ENCODE measurements around the gene SCAMP2.

The SCAMP2 gene

DNA sequence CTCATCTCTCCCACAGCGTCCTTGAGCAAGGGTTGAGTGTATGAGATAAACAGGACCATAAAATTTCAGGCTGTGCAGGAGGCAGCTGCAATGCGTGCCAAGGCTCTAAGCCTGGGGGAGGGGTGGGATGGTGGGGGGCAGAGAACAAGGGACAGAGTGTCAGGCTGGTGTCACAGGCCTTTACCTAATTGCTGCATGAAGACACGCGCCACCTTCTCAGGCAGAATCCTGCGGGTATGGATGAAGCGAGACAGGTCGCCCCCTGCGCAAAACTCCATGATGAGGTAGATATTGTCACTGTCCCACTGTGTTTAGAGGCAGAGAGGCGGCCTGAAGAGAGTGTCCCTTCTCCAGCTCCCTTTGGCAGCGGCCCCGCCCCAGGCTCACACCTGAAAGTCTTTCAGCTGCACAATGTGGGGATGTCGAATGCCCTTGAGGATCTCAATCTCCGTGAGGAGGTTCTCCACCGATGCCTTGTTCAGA lies 31.2 kb downstream of the SCAMP2 start:
- no peak for TF ChIP-seq ZNF384 (IDR thresholded peaks at IDR 0.05)
- no peak for TF ChIP-seq HDGF (IDR thresholded peaks at IDR 0.05; ENCODE audit: borderline replicate concordance)
- no peak for TF ChIP-seq SP1 (IDR thresholded peaks at IDR 0.05)
- no peak for TF ChIP-seq FOXM1 (IDR thresholded peaks at IDR 0.05; ENCODE audit: borderline replicate concordance)
- TF ChIP-seq LEF1 (IDR thresholded peaks at IDR 0.05; ENCODE audit: borderline replicate concordance): no peak
- TF ChIP-seq L3MBTL2 (conservative IDR thresholded peaks at IDR 0.05): no peak
- TF ChIP-seq SUZ12 (IDR thresholded peaks at IDR 0.05): no peak
- no peak for TF ChIP-seq BHLHE40 (IDR thresholded peaks at IDR 0.05; ENCODE audit: borderline replicate concordance)
- no peak for TF ChIP-seq FOXA1 (IDR thresholded peaks at IDR 0.05)
- TF ChIP-seq, protein P1, sequence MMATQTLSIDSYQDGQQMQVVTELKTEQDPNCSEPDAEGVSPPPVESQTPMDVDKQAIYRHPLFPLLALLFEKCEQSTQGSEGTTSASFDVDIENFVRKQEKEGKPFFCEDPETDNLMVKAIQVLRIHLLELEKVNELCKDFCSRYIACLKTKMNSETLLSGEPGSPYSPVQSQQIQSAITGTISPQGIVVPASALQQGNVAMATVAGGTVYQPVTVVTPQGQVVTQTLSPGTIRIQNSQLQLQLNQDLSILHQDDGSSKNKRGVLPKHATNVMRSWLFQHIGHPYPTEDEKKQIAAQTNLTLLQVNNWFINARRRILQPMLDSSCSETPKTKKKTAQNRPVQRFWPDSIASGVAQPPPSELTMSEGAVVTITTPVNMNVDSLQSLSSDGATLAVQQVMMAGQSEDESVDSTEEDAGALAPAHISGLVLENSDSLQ (IDR thresholded peaks at IDR 0.05): no peak
- no peak for TF ChIP-seq ELF4 (IDR thresholded peaks at IDR 0.05)
- no peak for TF ChIP-seq TARDBP (IDR thresholded peaks at IDR 0.05)
- TF ChIP-seq CTBP1 (IDR thresholded peaks at IDR 0.05; ENCODE audit: borderline replicate concordance): no peak
- TF ChIP-seq NFRKB (IDR thresholded peaks at IDR 0.05): no peak
- no peak for TF ChIP-seq FOXK2 (IDR thresholded peaks at IDR 0.05)
- no peak for TF ChIP-seq ARNT (IDR thresholded peaks at IDR 0.05)
- CTCF ChIA-PET: interaction anchor here (0.6 to 1.8 kb wide), 4 partner anchors 37 to 110 kb away, joined by 3 to 8 read pairs (median 3); no protein-coding TSS in a partner anchor
- POLR2A ChIA-PET: interaction anchor here (0.6 to 4.4 kb wide), 17 partner anchors 10 to 115 kb away, joined by 3 to 25 read pairs (median 4); partner anchors contain the start of genes FAM219B, MPI and RPP25

DNA sequence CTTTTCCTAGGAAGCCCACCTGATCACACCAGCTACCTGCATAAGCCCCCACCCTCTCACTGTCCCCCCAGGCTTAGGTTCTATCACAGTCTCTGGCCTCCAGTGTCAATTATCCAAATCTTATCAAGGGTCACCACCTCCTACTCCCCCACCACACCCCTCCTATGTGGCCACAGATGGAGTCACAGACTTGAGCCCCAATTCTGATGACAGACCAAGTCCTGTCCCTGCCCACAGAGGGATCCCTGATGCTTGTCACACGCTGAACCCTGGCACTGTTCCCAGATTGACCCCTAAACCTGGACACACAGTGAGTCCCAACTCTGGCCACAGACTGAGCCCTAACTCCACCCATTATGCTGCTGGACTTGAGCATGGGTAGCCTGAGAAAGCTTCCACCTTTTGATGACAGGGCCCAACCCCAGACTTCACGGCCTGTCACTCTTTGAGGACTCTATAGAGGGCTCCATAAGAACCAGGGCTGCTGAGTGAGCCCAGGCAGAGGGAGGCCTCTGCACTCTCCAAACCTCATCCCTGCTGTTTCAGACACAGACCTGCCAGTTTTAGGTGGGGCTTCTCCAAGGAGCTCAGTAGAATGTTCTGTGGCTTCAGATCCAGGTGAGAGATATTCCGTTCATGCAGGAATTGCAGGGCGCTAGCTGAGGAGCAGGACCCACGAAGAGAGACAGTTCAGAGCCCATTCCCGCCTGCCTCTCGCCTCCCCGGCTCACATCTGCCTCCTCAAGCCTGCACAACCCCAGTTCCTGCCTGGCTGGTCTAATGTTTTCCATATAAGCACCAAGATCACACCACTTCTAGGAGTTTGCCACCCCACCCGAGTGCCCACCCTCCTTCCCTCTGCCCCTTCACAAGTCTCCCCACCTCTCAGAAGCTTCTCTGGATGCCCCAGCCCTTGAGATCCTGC lies 32.1 kb downstream of the SCAMP2 start:
- DNase-seq (ENCODE audit: extremely low spot score): no peak
- no peak for TF ChIP-seq BHLHE40 (IDR thresholded peaks at IDR 0.05; ENCODE audit: borderline replicate concordance)
- TF ChIP-seq HDGF (IDR thresholded peaks at IDR 0.05; ENCODE audit: borderline replicate concordance): no peak
- TF ChIP-seq TARDBP (IDR thresholded peaks at IDR 0.05): no peak
- TF ChIP-seq ELF4 (IDR thresholded peaks at IDR 0.05): no peak
- TF ChIP-seq CTBP1 (IDR thresholded peaks at IDR 0.05; ENCODE audit: borderline replicate concordance): no peak
- TF ChIP-seq SP1 (IDR thresholded peaks at IDR 0.05): no peak
- TF ChIP-seq, protein P1 (IDR thresholded peaks at IDR 0.05): no peak
- no peak for TF ChIP-seq FOXK2 (IDR thresholded peaks at IDR 0.05)
- no peak for TF ChIP-seq ARNT (IDR thresholded peaks at IDR 0.05)
- no peak for TF ChIP-seq NFRKB (IDR thresholded peaks at IDR 0.05)
- TF ChIP-seq ZNF384 (IDR thresholded peaks at IDR 0.05): no peak
- no peak for TF ChIP-seq LEF1 (IDR thresholded peaks at IDR 0.05; ENCODE audit: borderline replicate concordance)
- no peak for TF ChIP-seq FOXA1 (IDR thresholded peaks at IDR 0.05)
- TF ChIP-seq L3MBTL2 (conservative IDR thresholded peaks at IDR 0.05): no peak
- TF ChIP-seq SUZ12 (IDR thresholded peaks at IDR 0.05): no peak
- POLR2A ChIA-PET: interaction anchor here (0.5 to 4.4 kb wide), 4 partner anchors 29 to 139 kb away, joined by 3 to 25 read pairs (median 6); partner anchors contain the start of gene FAM219B
- CTCF ChIA-PET: interaction anchor here (0.6 to 1.0 kb wide), 3 partner anchors 38 to 109 kb away, joined by 3 to 6 read pairs (median 3); no protein-coding TSS in a partner anchor

More for the DNA sequence above, 31.2 kb downstream of the SCAMP2 start:
- DNase-seq (ENCODE audit: extremely low spot score): no peak

DNA sequence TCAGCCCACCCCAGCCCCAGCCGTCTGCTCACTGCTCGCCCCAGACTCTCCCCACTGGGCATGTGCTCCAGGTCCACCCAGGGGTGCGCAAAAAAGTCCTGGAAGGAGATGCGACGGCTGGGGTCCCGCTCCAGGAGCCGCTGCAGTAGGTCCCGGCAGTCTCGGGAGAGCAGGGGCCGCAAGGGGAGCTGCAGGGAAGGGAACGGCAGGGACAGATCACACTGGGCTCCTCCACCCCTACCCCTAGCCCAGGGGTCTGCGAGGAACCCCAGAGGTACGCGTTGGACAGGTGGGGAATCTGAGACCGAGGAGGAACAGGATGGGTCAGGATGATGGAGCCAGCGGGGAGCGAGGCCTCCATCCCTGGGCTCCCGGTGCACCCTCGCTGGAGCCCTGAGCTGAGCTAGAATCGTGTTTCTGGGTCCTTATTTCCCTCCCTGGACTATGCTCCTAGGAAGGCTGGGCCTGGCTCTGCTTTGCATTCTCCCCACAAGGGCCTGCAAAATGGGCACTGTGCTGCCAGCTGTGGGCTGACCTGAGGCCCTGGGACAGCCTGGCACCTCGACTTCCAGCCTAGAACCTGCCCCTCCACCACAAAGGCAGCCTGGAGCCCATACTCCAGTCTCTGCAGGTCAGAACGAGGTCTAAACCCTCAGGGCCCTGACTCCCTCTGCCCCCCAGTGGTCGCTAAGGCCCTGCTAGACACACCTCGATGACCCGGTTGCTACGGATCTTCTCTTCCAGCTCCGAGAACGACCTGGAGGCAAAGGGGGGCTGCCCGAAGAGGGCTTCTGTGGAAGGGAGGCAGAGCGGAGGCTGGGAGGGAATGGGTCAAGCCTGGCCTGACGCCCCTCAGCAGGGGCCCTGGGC lies 33.4 kb downstream of the SCAMP2 start:
- CTCF ChIA-PET: interaction anchor here (0.6 to 1.3 kb wide), 3 partner anchors 62 to 208 kb away, joined by 3 to 6 read pairs (median 4); no protein-coding TSS in a partner anchor
- TF ChIP-seq FOXM1 (IDR thresholded peaks at IDR 0.05; ENCODE audit: borderline replicate concordance): no peak
- TF ChIP-seq L3MBTL2 (conservative IDR thresholded peaks at IDR 0.05): no peak
- TF ChIP-seq, protein P1 (IDR thresholded peaks at IDR 0.05): no peak
- no peak for TF ChIP-seq ELF4 (IDR thresholded peaks at IDR 0.05)
- TF ChIP-seq LEF1 (IDR thresholded peaks at IDR 0.05; ENCODE audit: borderline replicate concordance): no peak
- no peak for TF ChIP-seq FOXA1 (IDR thresholded peaks at IDR 0.05)
- TF ChIP-seq CTBP1 (IDR thresholded peaks at IDR 0.05; ENCODE audit: borderline replicate concordance): no peak
- no peak for TF ChIP-seq SUZ12 (IDR thresholded peaks at IDR 0.05)
- TF ChIP-seq ARNT (IDR thresholded peaks at IDR 0.05): no peak
- no peak for TF ChIP-seq NFRKB (IDR thresholded peaks at IDR 0.05)
- TF ChIP-seq HDGF (IDR thresholded peaks at IDR 0.05; ENCODE audit: borderline replicate concordance): no peak
- TF ChIP-seq ZNF384 (IDR thresholded peaks at IDR 0.05): no peak
- no peak for TF ChIP-seq FOXK2 (IDR thresholded peaks at IDR 0.05)
- TF ChIP-seq SP1 (IDR thresholded peaks at IDR 0.05): no peak
- TF ChIP-seq TARDBP (IDR thresholded peaks at IDR 0.05): no peak
- TF ChIP-seq BHLHE40 (IDR thresholded peaks at IDR 0.05; ENCODE audit: borderline replicate concordance): no peak
- no peak for DNase-seq (ENCODE audit: extremely low spot score)
- POLR2A ChIA-PET: interaction anchor here (0.9 to 4.4 kb wide), 3 partner anchors 50 to 99 kb away, joined by 3 to 25 read pairs (median 4); partner anchors contain the start of genes COX5A, FAM219B and MPI

DNA sequence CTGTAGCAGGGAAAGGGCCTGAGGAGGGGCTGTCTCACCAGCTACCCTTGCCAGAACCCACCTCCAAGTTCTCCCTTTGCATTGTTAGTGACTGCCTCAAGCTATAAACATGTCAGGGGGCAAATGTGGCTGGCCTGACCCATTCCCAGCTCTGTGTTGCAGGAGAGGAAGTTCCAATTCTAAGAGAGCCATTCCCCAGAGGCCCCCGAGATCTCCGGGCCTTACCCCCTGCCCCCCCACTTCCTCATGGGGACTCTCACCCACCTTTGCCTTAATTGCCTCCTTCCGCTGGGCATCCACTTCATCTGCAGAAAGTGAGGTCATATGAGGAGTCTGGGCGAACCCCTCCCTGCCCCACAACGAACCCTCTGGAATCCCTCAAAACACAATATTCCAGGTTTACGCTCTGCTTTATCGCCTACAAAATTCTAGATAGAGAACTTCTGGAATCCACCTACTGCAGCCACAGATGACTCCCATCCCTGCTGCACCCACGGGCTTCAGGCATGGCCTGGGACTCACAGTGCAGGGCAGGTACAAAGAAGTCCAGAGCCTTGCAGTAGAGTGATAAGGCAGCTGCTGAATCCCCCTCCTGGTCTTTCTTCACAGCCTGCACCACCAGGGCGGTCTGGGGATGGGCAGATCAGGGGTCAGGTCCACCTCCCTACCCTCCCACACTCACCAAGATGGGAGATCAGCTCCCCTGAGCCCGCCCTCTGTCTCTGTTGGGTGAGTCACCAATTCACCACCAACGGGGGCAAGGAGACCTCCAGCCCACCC lies 34.2 kb downstream of the SCAMP2 start:
- ChIA-PET POLR2A (interaction anchor here (0.9 kb wide), 1 partner anchor 51 kb away, joined by 5 read pairs; the partner anchor contains the start of gene MPI), CTCF (interaction anchor here (1.0 to 1.3 kb wide), 3 partner anchors 63 to 207 kb away, joined by 3 to 7 read pairs (median 4); no protein-coding TSS in a partner anchor)
- TF ChIP-seq SUZ12 (IDR thresholded peaks at IDR 0.05) (no peak), BHLHE40 (IDR thresholded peaks at IDR 0.05; ENCODE audit: borderline replicate concordance) (no peak), ARNT (IDR thresholded peaks at IDR 0.05) (no peak), FOXA1 (IDR thresholded peaks at IDR 0.05) (no peak), NFRKB (IDR thresholded peaks at IDR 0.05) (no peak), LEF1 (IDR thresholded peaks at IDR 0.05; ENCODE audit: borderline replicate concordance) (no peak), ZNF384 (IDR thresholded peaks at IDR 0.05) (no peak), FOXM1 (IDR thresholded peaks at IDR 0.05; ENCODE audit: borderline replicate concordance) (no peak), TARDBP (IDR thresholded peaks at IDR 0.05) (no peak), L3MBTL2 (conservative IDR thresholded peaks at IDR 0.05) (no peak), CTBP1 (IDR thresholded peaks at IDR 0.05; ENCODE audit: borderline replicate concordance) (no peak), HDGF (IDR thresholded peaks at IDR 0.05; ENCODE audit: borderline replicate concordance) (no peak), SP1 (IDR thresholded peaks at IDR 0.05) (no peak)
- TF ChIP-seq, protein P1 (IDR thresholded peaks at IDR 0.05): no peak
- DNase-seq (ENCODE audit: extremely low spot score): no peak

All from HEK293T (cell line).